IPS-20b (cell line): ENCODE measurements around the gene SLC1A7.
A peak's percentile ranks its signal among the peaks of the same experiment; 100 is the strongest.

Source experiments
- H3K27ac ChIP-seq: one replicate; pipeline ENCODE4 v1.5.1; 2013; ENCODE audit warnings: low read length
- H3K27me3 ChIP-seq: 2 replicates; pipeline ENCODE4 v1.6.1; 2013; ENCODE audit warnings: mild to moderate bottlenecking, low read length, inconsistent platforms; ENCODE audit not compliant: insufficient read depth
- H3K36me3 ChIP-seq: 2 replicates; pipeline ENCODE4 v1.6.1; 2013; ENCODE audit warnings: low read depth, mild to moderate bottlenecking, inconsistent platforms, low read length, moderate library complexity; ENCODE audit not compliant: insufficient read depth
- H3K4me1 ChIP-seq: 2 replicates; pipeline ENCODE4 v1.6.1; 2013; ENCODE audit warnings: mild to moderate bottlenecking, control low read depth, inconsistent platforms, low read length, moderate library complexity; ENCODE audit not compliant: insufficient read depth
- H3K4me3 ChIP-seq: 2 replicates; pipeline ENCODE4 v1.5.1; 2013; ENCODE audit warnings: mild to moderate bottlenecking, low read length, inconsistent platforms
- H3K9ac ChIP-seq: 2 replicates; pipeline ENCODE4 v1.6.1; 2013; ENCODE audit warnings: low read depth, mild to moderate bottlenecking, inconsistent platforms, low read length, moderate library complexity
- H3K9me3 ChIP-seq: 2 replicates; pipeline ENCODE4 v1.6.1; 2013; ENCODE audit warnings: mild to moderate bottlenecking, low read depth, low read length, inconsistent platforms; ENCODE audit not compliant: insufficient read depth

SLC1A7 gene

DNA sequence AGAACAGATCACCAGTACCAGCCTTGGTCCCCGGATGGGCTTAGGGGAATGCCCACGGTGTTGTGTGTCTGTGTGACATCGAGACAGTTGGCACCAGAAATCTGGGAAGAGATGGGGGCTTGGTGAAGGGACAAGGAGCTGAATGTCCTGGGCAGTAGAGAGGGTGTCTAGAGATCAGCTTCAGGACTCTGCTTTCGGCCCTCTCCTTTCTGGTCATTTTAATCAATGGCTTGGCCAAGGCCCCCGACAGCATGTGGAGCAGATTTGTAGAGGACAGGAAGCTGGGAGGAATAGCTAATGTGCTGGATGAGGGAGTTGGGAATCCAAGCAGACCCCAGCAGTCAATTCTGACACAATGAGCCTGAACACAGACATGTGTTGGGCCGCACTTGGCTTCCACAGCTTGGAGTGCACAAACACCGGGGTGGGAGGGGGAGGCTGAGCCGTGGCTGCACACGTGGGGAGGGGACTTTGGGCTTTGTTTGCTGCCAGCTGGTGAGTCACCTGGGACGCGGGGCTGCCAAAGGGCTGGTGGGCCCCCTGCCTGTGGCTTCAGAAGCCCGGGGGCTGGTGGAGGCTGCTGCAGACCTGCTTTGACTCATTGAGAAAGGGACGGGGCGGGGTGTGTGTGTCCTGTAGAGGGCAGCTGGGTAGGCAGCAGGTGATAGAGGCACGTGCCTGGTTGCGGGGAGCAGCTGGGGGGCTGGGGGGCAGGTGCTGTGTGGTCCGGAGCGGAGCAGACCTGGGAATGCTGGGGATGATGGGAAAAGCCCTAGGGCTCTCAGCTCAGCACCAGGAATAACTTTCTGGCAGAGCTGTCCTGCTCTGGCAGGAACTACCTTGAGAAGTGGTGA, 20.9 kb downstream of the SLC1A7 start:
- Histone ChIP-seq H3K9ac (no peak overlapping the region), H3K4me1 (peaks cover 4% of the 10 kb centered on the region; the same call in 1 of the 2 replicates), H3K36me3 (no peaks in the 10 kb centered on the region), H3K4me3 (no peak overlapping the region), H3K27ac (no peak overlapping the region), H3K9me3 (no peaks in the 10 kb centered on the region), H3K27me3 (peaks cover 19% of the 10 kb centered on the region; the same call in 1 of the 2 replicates)

DNA sequence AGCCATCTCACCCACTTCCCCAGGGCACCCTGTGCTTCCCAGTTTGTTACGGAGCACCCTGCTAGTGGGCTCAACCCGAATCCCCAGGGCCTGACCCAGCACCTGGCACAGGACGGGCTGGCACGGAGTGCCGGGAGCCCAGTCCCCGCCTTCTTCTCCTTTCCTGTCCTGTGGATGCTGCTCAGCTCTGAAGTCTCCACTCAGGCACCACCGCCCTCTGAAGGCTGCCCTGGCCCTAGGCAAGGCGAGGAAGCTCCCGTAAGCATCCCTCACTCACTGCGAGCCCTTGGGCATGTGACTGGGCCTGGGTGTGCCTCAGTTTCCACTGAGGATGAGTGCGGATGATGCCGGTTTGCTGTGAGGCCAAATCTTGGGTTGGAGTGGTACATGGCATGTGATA, 21.8 kb downstream of the SLC1A7 start:
- peaks cover 19% of the 10 kb centered on the region; the same call in 1 of the 2 replicates for H3K27me3 ChIP-seq
- H3K9ac ChIP-seq, result no peak overlapping the region
- H3K4me3 ChIP-seq, result peak overlapping the region; percentile 15; the same call in 1 of the 2 replicates
- H3K9me3 ChIP-seq, result no peaks in the 10 kb centered on the region
- no peak overlapping the region for H3K27ac ChIP-seq
- H3K36me3 ChIP-seq, result no peaks in the 10 kb centered on the region
- H3K4me1 ChIP-seq, result peaks cover 7% of the 10 kb centered on the region; the same call in 1 of the 2 replicates

DNA sequence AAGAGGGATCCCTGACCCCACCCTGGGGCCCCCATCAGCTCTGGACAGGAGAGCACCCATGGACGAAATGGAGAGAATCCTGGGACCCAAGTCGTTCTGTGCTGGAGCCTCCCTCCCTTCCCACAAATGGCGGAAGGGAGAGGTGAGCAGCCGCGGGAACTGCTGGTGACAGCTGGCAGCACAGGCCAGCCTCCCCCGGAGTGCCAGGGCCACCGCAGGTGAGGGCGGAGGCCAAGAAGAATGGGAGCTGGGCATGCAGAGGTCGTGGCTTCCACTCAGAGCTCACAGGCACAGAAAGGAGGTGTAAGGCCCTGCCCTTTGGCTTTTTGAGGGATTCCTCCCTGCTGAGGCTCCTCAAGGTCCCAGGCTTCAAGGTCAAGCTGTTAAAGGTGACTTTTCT, 24.6 kb downstream of the SLC1A7 start:
- Histone ChIP-seq H3K27me3 (peaks cover 27% of the 10 kb centered on the region), H3K27ac (no peak overlapping the region), H3K9me3 (no peaks in the 10 kb centered on the region), H3K4me3 (no peak overlapping the region), H3K9ac (no peak overlapping the region), H3K4me1 (peaks cover 7% of the 10 kb centered on the region; the same call in 1 of the 2 replicates), H3K36me3 (no peaks in the 10 kb centered on the region)

DNA sequence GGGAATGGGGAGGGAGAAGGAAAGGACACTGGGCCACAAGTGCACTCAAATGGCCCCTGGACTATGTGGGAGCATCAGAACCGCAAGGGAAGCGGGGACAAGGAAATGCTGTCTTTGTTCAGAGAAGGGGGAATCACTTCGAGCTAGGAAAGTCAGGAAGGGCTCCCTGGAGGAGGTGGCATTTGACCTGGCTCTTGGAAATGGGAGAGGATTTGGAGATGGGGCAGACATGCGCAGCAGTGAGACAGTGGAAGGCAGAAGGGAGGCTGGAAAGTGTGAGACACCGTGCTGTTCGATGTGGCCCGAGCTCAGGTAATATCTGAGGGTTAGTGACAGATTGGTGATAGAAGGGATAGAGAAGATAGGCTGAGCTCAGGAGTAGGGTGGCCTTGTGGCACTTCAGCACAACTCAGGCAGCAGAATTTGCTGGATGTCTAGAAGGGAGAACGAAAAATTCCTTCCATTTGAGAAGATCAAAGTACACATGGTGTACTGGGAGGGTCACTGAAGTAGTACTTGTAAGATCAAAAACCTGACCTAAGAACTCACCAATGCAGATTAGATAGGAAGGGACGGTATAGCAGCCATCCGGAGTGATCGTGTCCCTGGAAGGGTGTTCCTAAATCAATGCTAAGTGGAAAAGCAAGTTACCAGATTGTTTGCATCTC, 25.4 kb downstream of the SLC1A7 start:
- H3K4me1 ChIP-seq, result peaks cover 7% of the 10 kb centered on the region; the same call in 1 of the 2 replicates
- H3K9ac ChIP-seq, result no peak overlapping the region
- H3K27me3 ChIP-seq, result peaks cover 25% of the 10 kb centered on the region
- no peak overlapping the region for H3K27ac ChIP-seq
- peaks cover 3% of the 10 kb centered on the region; the same call in 1 of the 2 replicates for H3K9me3 ChIP-seq
- no peaks in the 10 kb centered on the region for H3K36me3 ChIP-seq
- no peak overlapping the region for H3K4me3 ChIP-seq

DNA sequence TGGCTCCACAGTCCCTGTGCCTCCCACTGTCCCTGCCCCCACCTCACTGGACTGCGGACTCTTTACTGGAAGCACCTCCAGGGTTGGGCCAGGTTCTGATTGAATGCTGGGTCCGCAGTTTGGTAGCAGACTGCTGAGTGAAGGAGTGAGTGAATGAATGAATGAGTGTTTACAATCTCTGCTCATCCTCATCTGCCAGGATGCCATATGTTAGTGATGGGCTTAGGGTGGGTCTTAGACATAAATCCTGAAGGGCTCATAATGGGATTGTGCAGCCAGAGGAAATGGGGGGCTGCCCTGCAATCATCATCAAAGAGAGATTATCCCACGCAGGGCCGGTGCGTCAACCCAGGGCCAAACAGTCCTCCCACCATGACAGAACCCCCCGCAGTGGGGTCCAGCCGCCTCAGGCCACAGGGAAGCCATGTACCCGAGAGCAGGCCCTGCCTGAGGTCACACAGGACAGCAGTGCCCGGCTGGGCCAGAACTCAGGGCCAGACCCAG, 26.1 kb downstream of the SLC1A7 start:
- H3K4me1 ChIP-seq, result peaks cover 7% of the 10 kb centered on the region; the same call in 1 of the 2 replicates
- no peak overlapping the region for H3K27ac ChIP-seq
- H3K27me3 ChIP-seq, result peaks cover 22% of the 10 kb centered on the region
- H3K9ac ChIP-seq, result no peak overlapping the region
- no peak overlapping the region for H3K4me3 ChIP-seq
- H3K36me3 ChIP-seq, result no peaks in the 10 kb centered on the region
- H3K9me3 ChIP-seq, result peaks cover 4% of the 10 kb centered on the region; the same call in 1 of the 2 replicates

- H3K4me1 ChIP-seq, result peaks cover 7% of the 10 kb centered on the region; the same call in 1 of the 2 replicates
- peaks cover 4% of the 10 kb centered on the region; the same call in 1 of the 2 replicates for H3K9me3 ChIP-seq
- peaks cover 16% of the 10 kb centered on the region for H3K27me3 ChIP-seq
- no peak overlapping the region for H3K27ac ChIP-seq
- no peak overlapping the region for H3K9ac ChIP-seq
- no peaks in the 10 kb centered on the region for H3K36me3 ChIP-seq
- no peak overlapping the region for H3K4me3 ChIP-seq
Measured at GRCh38 chr1:53115403-53116306, 26.8 kb downstream of the SLC1A7 start.

DNA sequence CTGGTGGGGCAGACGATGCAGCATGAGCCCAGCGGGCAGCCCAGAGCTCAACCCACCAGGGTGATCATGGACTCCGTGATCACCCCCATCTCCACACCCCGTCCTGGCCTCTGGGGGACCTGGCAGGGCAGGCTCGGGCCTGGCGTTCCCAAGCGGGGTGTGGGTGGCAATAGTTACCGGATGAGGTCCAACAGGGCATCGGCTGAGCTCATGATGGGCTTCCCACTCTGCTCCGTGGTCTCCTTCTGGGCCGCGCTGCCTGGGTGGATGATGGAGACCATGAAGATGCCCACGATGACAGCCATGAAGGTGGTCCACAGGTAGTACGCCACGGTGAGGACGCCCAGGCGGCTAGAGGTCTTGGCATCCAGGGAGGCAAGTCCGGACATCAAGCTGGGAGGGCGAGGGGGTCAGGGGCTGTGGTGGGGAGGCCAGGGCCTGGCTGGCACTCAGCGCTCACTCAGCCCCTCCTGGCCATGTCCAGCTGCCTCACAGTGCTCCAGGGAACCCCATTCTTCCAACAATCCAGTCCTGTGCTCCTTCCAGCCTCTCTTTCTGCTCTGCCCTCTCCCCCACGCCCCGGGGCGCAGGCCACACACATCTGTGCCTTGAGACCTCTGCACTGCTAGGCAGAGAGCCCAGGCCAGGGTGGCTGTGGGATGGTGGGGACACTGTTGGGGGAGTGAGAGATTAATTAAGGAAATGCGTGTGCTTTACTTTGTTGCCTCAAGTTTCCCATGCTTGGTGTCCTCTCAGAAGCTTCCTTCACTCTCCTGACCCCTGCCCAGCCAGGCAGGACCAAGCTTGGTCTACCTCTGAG, 27.6 kb downstream of the SLC1A7 start:
- Histone ChIP-seq H3K36me3 (no peaks in the 10 kb centered on the region), H3K4me3 (no peak overlapping the region), H3K9me3 (peaks cover 4% of the 10 kb centered on the region; the same call in 1 of the 2 replicates), H3K27me3 (peaks cover 15% of the 10 kb centered on the region; the same call in 1 of the 2 replicates), H3K4me1 (peaks cover 6% of the 10 kb centered on the region; the same call in 1 of the 2 replicates), H3K27ac (no peak overlapping the region), H3K9ac (no peak overlapping the region)

GRCh38 chr1:53114090-53114489, 28.3 kb downstream of the SLC1A7 start:
- H3K27me3 ChIP-seq, result peaks cover 15% of the 10 kb centered on the region; the same call in 1 of the 2 replicates
- H3K4me3 ChIP-seq, result no peak overlapping the region
- peaks cover 3% of the 10 kb centered on the region; the same call in 1 of the 2 replicates for H3K4me1 ChIP-seq
- H3K9ac ChIP-seq, result no peak overlapping the region
- no peak overlapping the region for H3K27ac ChIP-seq
- peaks cover 4% of the 10 kb centered on the region; the same call in 1 of the 2 replicates for H3K9me3 ChIP-seq
- H3K36me3 ChIP-seq, result no peaks in the 10 kb centered on the region

DNA sequence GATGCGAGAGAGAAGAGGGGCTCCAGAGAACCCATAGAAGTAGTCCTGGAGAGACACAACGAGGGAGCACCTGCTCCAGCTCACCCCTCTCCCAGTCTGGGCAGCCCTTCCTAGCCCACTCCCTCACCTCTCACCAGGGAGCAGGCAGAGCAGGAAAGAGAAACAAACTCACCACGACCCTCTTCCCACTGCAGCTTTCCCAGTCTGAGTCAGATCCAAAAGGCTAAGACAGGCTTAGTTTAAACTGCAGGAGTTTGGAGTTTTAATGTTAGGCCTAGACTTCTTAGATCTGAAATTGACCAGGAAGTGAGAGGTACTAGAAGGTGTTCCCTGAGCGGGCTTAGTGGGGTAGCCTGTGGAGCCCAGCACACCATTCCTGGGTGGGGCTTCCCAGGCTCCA, 29.6 kb downstream of the SLC1A7 start:
- H3K9me3 ChIP-seq, result peaks cover 4% of the 10 kb centered on the region; the same call in 1 of the 2 replicates
- peaks cover 11% of the 10 kb centered on the region; the same call in 1 of the 2 replicates for H3K27me3 ChIP-seq
- H3K27ac ChIP-seq, result no peak overlapping the region
- peaks cover 3% of the 10 kb centered on the region; the same call in 1 of the 2 replicates for H3K4me1 ChIP-seq
- H3K9ac ChIP-seq, result no peak overlapping the region
- no peaks in the 10 kb centered on the region for H3K36me3 ChIP-seq
- H3K4me3 ChIP-seq, result no peak overlapping the region

DNA sequence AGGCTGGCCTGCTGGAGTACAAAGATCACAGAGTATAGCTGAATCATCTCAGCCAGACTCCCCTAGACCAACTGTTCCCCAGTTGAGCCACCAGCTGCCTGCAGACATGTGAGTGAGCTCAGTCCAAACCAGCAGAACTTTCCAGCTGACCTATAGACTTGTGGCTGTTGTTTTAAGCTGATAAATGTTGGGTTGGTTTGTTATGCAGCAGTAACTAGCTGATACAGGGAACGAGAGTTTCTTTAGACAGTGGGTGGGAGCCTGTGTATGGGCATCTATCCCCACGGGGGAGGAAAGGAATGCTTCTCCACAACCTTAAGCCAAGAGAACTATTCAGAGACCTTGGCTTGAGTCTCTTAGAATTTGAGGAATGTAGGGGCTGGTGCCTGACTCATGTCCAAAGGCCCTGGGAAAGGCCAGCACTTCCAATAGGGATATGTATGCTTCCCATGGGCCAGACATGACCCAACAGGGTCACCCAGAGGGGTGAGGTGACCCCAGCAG, 30.1 kb downstream of the SLC1A7 start:
- H3K9me3 ChIP-seq, result peaks cover 4% of the 10 kb centered on the region; the same call in 1 of the 2 replicates
- H3K4me1 ChIP-seq, result peaks cover 3% of the 10 kb centered on the region; the same call in 1 of the 2 replicates
- peaks cover 8% of the 10 kb centered on the region; the same call in 1 of the 2 replicates for H3K27me3 ChIP-seq
- H3K9ac ChIP-seq, result no peak overlapping the region
- no peak overlapping the region for H3K4me3 ChIP-seq
- H3K36me3 ChIP-seq, result no peaks in the 10 kb centered on the region
- H3K27ac ChIP-seq, result no peak overlapping the region
